ENCODE data around the gene COL2A1.

DNA sequence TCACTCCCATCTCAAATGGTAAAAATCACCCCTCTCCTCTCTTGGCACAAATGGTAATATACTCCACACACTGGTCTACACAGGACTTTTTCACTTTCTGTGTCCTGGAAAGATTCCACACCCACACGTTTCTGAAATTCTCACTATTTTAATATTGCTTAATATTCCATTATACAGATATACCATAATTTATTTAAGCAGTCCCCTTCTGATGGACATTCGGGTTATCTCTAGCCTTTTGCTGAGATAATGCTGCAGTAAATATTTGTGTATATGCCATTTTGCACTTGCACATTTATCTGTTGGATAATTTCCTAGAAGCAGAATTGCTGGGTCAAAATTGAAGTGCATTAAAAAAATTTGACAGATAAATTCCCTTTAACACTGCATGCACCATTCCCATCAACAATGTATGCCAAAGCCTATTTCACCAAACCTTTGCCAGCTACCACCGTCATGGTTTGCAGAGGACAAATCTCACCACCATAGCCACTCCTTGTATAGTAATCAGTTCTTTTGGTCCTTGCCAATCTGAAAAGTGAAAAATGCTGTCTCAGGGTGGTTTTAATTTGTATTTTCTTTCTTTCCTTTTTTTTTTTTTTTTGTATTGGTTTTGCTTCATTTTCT is 15.5 kb upstream of the COL2A1 start:
- TF ChIP-seq, protein P1, sequence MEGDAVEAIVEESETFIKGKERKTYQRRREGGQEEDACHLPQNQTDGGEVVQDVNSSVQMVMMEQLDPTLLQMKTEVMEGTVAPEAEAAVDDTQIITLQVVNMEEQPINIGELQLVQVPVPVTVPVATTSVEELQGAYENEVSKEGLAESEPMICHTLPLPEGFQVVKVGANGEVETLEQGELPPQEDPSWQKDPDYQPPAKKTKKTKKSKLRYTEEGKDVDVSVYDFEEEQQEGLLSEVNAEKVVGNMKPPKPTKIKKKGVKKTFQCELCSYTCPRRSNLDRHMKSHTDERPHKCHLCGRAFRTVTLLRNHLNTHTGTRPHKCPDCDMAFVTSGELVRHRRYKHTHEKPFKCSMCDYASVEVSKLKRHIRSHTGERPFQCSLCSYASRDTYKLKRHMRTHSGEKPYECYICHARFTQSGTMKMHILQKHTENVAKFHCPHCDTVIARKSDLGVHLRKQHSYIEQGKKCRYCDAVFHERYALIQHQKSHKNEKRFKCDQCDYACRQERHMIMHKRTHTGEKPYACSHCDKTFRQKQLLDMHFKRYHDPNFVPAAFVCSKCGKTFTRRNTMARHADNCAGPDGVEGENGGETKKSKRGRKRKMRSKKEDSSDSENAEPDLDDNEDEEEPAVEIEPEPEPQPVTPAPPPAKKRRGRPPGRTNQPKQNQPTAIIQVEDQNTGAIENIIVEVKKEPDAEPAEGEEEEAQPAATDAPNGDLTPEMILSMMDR (IDR thresholded peaks at IDR 0.05): no peak
- TF ChIP-seq POLR2A (IDR thresholded peaks at IDR 0.05): no peak
